ENCODE results near the gene TINCR. TPM values are rescaled to one million over a fixed set of nuclear protein-coding genes. Genes with fewer than 3 reads are reported as not detected.

Gene TINCR
- total RNA-seq, 3 donors from 2014 or later: 4.6 to 9.0 (median 5.6) TPM

- no peaks in the 10 kb centered on the region for H3K36me3 ChIP-seq (ENCODE audit: low read depth)
- intact Hi-C loops (cut with DNase I, micrococcal nuclease): no loop called here
- peaks cover 14% of the 10 kb centered on the region for H3K9me3 ChIP-seq
- TF ChIP-seq CTCF (IDR thresholded peaks at IDR 0.05): no peak
- H3K4me3 ChIP-seq: no peak overlapping the region
- no peaks in the 10 kb centered on the region for H3K4me1 ChIP-seq (ENCODE audit: low read depth)
- DNase-seq: no peak
- no peak for ATAC-seq
Measured at GRCh38 chr19:5519076-5519475, 48.7 kb downstream of the TINCR start.

- ATAC-seq (no peak), DNase-seq (no peak)
- TF ChIP-seq CTCF (IDR thresholded peaks at IDR 0.05): no peak
- Histone ChIP-seq H3K36me3 (ENCODE audit: low read depth) (no peaks in the 10 kb centered on the region), H3K4me1 (ENCODE audit: low read depth) (no peaks in the 10 kb centered on the region), H3K9me3 (peaks cover 14% of the 10 kb centered on the region), H3K4me3 (no peak overlapping the region)
- intact Hi-C loops (cut with DNase I, micrococcal nuclease): no loop called here
Measured at GRCh38 chr19:5515737-5516136, 52.0 kb downstream of the TINCR start.

- H3K36me3 ChIP-seq (ENCODE audit: low read depth): no peaks in the 10 kb centered on the region
- H3K4me1 ChIP-seq (ENCODE audit: low read depth): no peaks in the 10 kb centered on the region
- no peak for TF ChIP-seq CTCF (IDR thresholded peaks at IDR 0.05)
- DNase-seq (no peak), ATAC-seq (no peak)
- H3K9me3 ChIP-seq: peaks cover 14% of the 10 kb centered on the region
- intact Hi-C loops (cut with DNase I, micrococcal nuclease): no loop called here
- no peak overlapping the region for H3K4me3 ChIP-seq
Measured at GRCh38 chr19:5514001-5514400, 53.8 kb downstream of the TINCR start.

GRCh38 chr19:5512715-5513114 lies 55.0 kb downstream of the TINCR start:
- Histone ChIP-seq H3K4me1 (ENCODE audit: low read depth) (no peaks in the 10 kb centered on the region), H3K36me3 (ENCODE audit: low read depth) (no peaks in the 10 kb centered on the region), H3K4me3 (no peak overlapping the region), H3K9me3 (peaks cover 14% of the 10 kb centered on the region)
- no peak for TF ChIP-seq CTCF (IDR thresholded peaks at IDR 0.05)
- intact Hi-C loops (cut with DNase I, micrococcal nuclease): no loop called here
- DNase-seq (no peak), ATAC-seq (no peak)

Other genes starting within 250 kb of the TINCR start
- 100 to 1,000 TPM in 1 of 3 donors, 10 to 100 TPM in 1, 1 to 10 TPM in 1; 7.2 to 131 (median 22.5) TPM for gene PTPRS, start 227.1 kb downstream of the TINCR start, total RNA-seq
- not detected for gene ZNRF4, start 112.5 kb downstream of the TINCR start, total RNA-seq
- gene SAFB2, start 54.8 kb upstream of the TINCR start, total RNA-seq: 100 to 1,000 TPM in 2 of 3 donors, 10 to 100 TPM in 1; 66.7 to 122 (median 102) TPM
- 100 to 1,000 TPM in 1 of 3 donors, 10 to 100 TPM in 2; 78.8 to 115 (median 83.3) TPM for gene SAFB, start 55.1 kb upstream of the TINCR start, total RNA-seq
- gene MICOS13, start 112.6 kb upstream of the TINCR start, total RNA-seq: 10 to 100 TPM; 70.1 to 73.7 (median 70.9) TPM
- gene HSD11B1L, start 113.1 kb upstream of the TINCR start, total RNA-seq: 1 to 10 TPM; 2.3 to 8.2 (median 3.3) TPM
- gene RPL36, start 122.3 kb upstream of the TINCR start, total RNA-seq: 100 to 1,000 TPM; 541 to 812 (median 769) TPM
- 10 to 100 TPM; 55.9 to 63.0 (median 55.9) TPM for gene LONP1, start 152.2 kb upstream of the TINCR start, total RNA-seq
- gene CATSPERD, start 152.7 kb upstream of the TINCR start, total RNA-seq: not detected
- 1 to 10 TPM; 3.1 to 6.8 (median 4.1) TPM for gene PRR22, start 216.8 kb upstream of the TINCR start, total RNA-seq
- 10 to 100 TPM; 33.3 to 36.9 (median 35.6) TPM for gene DUS3L, start 223.2 kb upstream of the TINCR start, total RNA-seq
- gene NRTN, start 237.1 kb upstream of the TINCR start, total RNA-seq: 10 to 100 TPM in 1 of 3 donors, 1 to 10 TPM in 1, under 1 TPM in 1; 0.64 to 11.3 (median 1.4) TPM

All from mucosa of descending colon (tissue), 3 donors.